SH-SY5Y (cell line): ENCODE data around the gene EPHX1.

Experiments
- GATA2 ChIP-seq: IDR thresholded peaks from 2 replicates; pipeline ENCODE4 v1.6.1; 2011; ENCODE audit warnings: mild to moderate bottlenecking, low read depth, low read length
- GATA3 ChIP-seq: IDR thresholded peaks from 2 replicates; pipeline ENCODE4 v1.6.1; 2011; ENCODE audit warnings: low read depth, mild to moderate bottlenecking, low read length, moderate library complexity

DNA sequence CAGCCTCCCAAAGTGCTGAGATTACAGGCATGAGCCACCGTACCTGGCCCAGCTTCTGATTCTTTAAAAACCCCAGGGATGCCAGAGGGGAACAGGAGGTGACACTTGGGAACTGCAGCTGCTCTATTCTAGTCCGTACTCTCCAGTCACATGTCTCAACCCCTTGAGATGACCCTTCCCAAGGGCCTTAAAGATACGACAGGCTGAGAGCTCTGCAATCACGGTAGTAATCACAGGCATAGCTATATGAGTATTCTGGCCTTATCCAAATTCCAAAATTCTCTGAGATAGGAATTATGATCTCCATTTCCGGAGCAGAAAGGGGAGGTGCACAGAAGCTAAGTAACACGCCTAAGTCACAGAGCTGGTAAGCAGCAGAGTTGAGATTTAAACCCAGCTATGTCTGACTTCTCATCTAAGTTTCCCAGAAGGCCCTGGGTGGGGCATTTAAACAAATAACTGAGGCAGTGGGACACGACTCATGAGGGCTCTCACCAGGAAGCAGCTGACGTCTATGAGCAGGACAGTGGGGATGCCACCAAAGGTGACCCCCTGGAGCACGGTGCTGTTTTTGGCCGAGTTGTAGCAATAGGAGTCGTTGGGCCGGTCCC, 67.1 kb downstream of the EPHX1 start:
- TF ChIP-seq GATA3 (no peak), GATA2 (no peak)
